ENCODE data around the gene PLA2G4E.

PLA2G4E gene

DNA sequence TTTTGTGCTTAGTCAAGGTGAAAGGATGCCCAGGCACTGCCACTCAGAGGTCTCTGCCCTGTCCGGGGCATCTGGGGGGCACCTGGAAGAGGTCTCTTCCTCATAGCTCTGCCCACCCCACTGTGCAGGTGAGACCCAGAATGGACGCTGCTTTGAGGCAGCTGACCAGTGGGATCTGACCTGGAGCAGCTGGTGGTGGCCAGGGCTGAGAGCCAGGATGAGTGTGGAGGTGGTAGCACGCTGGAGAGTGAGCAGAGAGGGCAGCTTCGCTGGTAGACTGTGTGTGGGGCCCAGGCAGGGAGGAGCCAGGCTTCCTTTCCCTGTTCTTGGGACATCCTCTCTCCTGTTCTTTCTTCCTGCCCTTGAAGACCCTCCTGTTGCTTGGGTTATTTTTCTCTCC lies 32.2 kb upstream of the PLA2G4E start:
- no peak for DNase-seq
- no peak for ATAC-seq

DNA sequence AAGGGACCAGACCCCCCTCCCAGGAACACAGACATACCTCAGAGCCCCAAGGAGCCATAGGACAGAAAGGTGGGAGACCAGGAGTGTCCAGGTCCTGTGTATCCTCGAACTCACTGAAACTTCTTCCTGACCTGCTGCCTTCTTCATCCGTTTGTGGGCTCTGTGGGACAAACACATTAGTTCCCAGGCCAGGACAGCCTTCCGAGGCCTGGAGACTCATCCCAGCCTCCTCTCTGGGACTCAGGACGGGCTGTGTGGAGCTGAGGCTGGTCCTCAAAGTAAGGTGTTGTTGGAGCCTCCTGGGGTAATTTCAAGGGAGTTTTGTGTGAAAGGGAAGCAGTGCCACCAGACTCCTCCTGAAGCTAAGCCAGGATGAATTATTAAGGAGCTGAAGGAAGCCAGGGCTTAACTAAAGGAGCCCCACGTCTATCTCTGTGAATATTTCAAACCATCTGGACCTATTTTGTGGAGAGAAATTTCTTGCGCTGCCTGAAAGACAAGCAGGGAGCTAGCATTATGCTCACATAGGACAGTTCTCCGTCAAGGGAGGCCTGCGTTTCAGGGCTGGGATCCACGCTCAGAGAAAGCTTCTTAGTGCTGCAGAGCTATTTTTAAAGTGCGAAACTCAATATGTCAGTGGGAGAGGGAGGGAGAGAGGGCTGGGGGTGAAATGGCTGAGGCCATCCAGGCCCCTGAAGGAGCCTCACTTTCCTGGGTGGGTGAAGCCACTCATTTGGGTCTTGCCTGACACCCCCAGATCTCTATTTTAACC lies 29.8 kb upstream of the PLA2G4E start:
- ATAC-seq (no peak), DNase-seq (no peak)

DNA sequence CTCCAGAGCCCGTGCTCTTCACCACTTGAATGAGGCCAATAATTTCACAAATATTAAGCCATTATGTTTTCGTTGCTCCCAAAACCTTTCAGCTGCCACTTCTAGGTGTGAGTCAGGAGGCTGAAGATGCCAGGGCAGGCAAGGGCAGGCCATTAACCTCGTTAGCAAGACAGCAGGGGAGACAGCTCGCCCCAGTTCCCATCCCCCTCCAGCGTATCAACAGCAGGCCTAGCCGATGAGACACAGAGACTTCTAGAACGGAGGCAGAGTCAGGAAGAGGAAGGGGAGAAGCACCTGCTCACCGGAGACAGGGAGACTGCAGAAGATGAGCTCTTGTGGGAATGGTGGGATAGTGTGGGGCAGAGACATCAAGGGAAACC lies 28.0 kb upstream of the PLA2G4E start:
- DNase-seq, result no peak

DNA sequence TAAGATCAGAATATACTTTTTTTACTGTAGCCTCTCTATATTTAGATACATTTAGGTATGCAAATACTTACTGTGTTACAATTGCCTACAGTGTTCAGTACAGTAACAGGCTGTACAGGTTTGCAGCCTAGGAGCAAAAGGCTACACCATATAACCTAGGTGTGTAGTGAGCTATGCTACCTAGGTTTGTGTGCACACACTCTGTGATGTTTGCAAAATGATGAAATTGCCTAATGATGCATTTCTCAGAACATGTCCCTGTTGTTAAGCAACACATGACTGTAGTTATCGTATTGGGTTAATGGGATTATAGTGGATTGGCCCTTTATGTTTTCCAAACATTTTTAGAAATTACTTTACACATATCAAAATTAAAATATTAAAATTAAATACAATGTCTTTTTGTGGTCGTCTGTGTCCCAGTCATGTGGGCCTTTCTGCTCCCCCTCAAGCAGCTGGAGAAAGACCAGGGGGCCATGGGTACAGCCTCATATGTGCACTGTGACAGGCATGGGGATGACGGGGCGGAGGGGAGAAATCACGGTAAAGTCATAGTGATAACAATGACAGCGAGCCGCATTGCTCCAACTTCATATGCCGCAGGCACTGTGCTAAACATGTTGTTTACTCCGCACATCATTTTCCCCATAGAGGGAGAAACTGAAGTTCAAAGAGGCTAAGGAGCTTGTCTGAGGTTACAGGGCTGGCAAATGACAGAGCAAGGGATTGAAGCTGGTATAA lies 27.4 kb upstream of the PLA2G4E start:
- no peak for ATAC-seq
- no peak for DNase-seq

More for the DNA sequence above, 28.0 kb upstream of the PLA2G4E start:
- ATAC-seq, result no peak

DNA sequence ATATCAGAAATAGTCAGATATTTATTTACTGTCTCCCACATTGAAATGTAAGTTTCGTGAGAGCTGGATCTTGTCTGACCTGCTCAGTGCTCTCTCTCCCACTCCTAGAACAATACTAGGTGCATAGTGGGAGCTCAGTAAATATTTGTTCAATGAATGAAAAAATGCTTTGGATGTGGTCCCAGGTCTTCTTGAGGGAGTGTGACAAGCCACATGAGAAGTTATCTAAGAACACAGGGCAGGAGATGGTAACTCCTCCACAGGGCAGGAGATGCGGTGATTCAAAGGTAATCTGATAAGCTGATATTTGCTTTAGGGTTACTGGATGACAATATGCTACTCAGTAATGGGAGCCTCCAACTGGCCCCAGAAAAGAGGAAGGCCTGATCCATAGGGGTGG lies 25.8 kb upstream of the PLA2G4E start:
- ATAC-seq (no peak), DNase-seq (no peak)

DNA sequence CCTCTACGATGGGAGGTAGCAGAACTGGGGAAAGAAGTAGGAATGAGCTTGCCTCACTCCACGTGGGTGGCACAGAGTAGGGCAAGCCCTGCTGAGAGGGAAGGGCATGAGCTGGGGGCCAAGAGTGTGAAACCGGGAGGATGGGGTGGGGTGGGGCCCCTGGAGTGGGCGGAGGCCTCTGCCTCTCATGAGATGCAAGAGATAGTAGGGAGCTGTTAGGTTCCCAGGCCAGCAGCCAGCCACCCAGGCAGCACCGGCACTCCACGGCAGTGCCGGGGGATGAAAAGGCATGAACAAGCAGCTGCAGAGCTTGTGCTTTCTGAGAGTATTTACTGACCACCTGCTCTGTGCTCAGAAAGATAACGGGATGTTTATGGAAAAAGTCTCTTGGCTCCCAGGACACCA lies 24.4 kb upstream of the PLA2G4E start:
- DNase-seq (no peak), ATAC-seq (no peak)

DNA sequence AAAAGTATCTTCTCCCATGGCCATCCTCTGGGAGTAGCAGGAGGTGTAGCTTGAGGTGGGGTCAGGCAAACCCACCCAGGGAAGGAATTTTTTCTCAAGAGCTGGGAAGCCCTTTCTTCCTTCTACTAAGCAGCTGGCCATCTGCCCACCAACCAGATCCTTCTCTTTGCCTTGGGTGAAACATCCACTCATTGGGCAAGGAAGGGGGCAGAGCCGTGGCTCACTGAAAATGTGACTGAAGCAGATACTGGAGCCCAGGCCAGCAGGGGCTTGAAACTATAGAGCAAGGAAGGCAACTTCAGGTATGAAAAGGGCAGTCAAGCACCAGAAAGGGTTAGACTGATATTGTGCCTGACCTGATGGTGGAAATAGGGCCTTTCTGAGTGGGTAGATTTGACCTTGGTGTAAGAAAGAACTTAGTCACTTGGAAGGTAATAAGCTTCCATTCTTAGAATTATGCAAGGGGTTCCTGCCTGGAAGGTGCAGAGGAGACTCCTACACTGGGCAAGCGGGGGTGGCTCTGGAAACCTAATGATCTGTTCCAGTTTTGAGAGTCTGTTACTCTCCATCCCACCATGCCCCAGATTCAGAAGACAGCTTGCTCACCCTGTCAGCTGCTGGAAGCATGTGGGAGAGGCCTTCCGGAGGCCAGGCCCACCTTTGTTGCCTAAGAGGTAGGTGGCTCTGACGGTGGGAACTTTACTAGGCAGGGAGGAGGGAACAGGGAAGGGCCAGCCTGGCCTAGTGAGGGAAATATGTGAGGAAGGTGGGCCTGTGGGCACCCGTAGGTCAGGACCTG lies 22.0 kb upstream of the PLA2G4E start:
- ATAC-seq, result peak; percentile 23
- no peak for DNase-seq

DNA sequence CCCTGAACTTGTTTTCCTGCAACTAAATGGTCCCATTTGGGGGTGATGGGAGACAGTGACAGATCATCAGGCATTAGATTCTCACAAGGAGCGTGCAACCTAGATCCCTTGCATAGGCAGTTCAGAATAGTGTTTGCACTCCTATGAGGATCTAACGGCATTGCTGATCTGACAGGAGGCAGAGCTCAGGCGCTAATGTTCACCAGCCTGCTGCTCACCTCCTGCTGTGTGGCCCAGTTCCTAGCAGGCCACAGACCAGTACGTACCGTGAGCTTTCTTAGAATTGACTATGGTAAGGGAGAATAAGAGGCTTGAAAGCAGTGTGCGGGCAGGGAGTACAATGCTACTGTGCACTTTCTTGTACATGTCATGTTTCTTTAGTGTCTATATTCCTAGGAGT lies 17.6 kb upstream of the PLA2G4E start:
- no peak for DNase-seq

DNA sequence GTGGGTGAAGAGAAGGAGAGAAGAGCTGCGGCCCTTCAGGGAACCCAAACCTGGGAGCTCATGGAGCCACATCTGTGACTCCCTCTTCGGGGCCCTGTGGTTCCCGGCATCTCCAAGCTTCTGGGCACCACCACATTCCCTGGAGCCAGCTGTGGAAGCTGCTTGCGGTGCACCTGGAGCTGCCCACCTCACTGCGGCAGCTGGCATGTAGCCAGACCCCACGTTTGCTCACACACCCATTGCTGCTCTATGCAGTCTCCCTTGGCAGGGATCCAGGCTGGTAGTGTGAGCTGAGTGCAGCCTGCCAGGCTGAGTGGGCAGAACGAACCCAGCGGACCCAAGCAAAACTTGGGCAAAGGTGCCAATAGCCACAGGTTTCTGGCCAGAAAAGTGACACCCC lies 16.8 kb upstream of the PLA2G4E start:
- ATAC-seq, result no peak
- DNase-seq, result no peak

More for the DNA sequence above, 17.6 kb upstream of the PLA2G4E start:
- ATAC-seq, result no peak

DNA sequence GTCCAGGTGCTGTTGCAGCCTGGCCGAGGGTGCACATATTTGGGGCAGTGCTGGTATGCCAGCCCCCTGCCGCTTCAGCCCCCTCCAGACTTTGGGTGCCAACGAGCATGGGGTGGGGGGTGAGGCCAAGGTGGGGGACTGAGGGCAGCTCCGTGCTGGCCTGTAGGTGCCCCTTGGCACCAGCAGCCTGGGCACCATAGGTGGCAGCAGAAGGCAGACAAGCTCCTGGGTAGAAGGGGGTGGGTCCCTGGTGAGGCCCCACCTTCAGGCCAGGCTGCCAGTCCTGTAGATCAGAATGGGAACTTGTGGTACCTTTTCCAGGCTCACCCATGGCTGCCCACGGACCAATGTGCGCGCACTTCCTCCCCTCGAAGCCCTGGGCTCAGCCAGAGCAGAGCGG lies 16.1 kb upstream of the PLA2G4E start:
- ATAC-seq (no peak), DNase-seq (no peak)

DNA sequence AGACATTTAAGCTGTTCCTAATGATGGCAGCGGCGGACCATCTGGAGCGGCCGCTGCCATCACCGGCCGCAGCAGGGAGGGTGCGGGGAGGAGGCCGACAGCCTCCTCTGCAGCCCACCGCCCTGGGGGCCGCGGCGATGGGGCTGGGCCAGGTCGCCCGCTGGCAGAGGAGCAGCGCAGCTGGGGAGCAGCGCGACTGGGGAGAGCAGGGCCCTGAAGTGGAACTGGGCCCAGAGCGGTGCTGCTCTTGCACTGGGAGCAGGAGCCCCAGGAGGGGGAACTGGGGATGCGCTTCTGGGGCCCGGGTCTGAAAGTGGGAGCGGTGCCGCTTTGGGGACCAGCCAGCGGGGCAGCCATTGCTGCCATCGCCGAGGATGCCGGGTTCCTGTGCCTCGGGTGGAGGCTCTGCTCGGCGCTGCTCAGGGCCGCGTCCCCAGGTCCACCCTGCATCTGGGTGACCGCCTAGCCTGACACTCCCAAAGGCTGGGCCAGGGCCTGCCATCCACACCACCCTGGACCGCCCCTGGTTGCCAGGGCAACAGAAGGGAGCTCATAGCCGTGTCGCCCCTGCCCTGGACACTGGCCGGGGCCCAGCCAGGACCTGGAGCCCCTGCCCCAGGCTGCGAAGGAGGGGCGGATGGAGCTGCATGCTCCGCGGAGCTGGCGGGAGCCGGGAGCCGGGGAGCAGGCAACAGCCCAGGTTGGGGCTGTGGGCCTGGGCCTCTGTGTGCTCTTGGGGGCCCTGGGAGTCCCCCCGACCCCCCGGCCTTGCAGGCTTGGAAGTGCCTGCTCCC lies 15.5 kb upstream of the PLA2G4E start:
- DNase-seq (no peak), ATAC-seq (no peak)

DNA sequence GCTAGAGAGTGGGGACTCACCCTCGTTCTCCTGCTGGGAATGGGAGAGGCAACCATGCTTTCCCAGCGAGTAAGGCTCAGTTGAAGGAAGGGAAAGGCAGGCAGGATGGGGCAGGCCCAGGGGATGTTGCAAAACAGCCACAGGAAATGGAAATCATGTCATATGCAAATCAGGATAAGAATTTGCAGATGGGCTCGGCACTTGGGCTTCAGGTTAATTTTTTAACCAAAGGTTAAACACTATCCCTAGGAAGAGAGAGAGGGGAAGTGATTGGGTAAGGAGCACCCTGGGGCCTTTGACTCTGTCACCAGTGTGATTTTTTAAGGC lies 14.6 kb upstream of the PLA2G4E start:
- ATAC-seq, result peak; percentile 45
- DNase-seq, result peak; percentile 29

DNA sequence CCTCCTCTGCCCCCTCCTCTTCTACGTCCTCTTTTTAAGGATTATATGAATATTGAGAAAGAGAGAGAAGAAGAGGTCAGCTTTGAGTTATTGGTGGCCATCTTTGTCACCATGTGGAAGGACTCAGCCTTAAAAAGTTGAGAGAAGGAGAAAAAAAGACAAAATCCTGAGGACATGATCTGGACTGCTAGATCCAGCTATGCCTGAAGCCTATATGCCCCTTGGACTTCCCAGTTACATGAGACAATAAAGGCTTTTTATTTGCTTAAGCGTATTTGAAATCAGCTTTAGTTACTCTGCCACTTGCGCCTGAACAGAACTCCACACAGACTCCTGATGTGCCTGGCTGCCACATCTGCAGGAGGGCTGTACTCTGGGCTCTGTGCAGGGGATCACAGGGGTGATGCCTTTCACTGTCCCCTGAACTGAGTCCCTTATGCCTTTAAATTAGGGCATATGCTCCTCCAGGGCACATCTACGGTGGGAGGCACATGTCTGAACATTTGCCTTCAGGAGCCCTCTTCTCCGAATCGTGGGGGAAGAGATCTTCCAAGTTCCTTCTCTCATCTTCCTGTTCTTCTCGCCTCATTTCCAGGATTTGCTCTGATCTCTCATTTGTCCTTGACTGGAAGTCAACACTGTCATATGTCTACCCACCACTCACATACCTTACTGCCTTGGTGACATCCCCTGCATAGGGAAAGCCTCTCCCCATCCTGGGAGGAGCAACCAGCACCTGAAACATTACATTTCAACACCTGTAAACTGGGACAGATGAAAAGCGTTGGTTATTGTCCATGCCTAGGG lies 14.0 kb upstream of the PLA2G4E start:
- no peak for ATAC-seq
- DNase-seq, result no peak

DNA sequence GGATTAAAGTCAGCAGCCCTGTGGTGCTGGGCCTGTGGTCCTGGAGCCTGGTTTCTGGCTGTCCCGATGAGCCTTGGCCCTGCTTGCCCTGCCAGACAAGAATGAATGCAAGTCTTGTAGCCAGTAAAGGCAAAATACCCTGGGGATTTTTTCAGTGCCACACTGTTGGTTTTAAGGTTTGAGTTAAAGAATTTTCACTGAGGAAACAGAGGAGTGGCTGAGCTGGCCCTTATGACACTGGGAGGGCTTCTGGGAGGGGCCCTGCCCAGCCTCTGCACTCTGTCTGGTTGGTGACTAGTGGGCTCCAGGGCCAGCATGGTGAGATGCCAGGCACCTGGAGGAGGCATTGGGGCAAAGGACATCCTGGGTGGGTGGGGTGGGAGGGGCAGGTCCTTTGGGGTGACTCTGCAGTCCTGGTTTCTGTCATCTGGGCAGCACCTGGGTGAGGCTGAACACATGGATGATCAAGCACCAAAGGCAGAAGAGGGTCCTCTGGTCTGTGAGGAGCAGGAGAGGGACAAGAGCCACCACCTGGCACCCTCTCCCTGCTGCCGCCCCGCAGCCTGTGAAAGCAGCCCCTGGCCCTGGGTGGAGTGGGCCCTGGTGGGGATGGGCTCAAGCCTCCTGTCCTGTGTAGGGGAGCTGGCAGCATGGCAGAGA lies 12.5 kb upstream of the PLA2G4E start:
- peak; percentile 68 for ATAC-seq
- DNase-seq, result no peak

DNA sequence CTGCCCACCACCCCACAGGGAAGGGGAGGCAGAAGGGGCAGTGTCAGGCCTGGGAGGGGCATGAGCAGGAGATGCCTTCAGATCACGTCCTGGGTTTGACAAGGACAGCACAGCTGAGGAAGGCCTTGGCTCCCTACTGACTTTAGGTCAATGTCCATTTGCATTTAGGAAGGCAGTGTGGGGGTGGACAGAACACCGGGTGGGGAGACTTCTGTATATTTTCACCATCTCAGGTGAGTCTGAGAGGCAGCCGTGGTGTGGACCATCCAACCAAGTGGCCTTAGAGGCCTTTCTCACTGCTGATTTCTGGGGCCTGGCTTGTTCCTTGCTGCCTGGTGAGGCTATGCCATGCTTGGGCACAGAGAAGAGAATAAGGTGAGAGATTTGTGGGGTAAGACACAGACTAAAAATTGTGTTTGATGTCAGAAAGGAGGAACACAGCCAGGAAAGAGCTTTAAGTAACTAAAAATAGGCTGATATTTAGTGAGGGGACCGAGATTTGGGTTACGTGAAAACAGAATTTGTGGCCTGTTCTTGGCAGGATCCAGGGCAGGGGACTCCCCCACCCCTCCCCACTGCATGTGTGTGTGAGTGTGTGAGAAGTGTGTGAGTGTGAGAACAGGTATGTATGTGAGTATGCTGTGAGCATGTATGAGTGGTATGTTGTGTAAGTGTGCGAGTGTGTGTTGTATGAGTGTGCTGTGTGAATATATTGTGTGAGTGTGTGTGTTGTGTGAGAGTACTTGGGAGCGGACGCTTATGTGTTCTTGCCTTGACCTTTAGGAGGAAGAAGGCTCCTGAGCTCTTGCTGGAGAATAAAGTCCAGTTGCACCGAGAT lies 11.8 kb upstream of the PLA2G4E start:
- no peak for DNase-seq
- no peak for ATAC-seq

DNA sequence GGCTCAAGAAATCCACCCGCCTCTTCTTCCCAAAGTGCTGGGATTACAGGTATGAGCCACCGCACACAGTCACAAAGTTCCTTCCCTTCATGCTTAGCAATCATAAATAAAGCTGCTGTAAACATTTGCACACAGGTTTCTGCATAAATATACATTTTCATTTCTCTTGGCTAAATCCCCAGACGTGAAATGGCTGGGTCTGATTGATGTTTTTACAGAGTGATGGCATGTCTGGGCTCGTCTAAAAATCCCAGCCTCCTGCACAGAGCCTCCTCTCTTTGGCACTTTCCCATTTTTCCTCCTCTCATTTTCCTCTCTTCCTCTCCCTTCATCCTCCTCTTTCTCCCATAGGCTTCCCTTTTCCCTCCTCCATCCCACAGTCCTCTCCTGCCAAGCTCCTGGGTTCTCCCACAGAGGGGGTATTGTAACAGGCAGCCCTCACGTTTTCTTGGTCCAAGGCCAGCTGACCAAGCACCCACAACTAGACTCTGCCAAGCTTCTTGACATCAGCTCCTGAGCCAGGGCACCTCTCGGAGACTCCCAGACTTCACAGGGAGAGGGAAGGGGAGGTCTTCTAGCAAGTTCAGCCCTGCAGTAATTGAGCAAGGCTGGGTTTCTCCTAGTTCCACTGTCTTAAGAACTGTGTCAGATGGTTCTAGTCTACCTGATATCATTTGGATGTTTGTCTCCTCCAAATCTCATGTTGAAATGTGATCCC lies 10.5 kb upstream of the PLA2G4E start:
- ATAC-seq, result no peak
- no peak for DNase-seq

DNA sequence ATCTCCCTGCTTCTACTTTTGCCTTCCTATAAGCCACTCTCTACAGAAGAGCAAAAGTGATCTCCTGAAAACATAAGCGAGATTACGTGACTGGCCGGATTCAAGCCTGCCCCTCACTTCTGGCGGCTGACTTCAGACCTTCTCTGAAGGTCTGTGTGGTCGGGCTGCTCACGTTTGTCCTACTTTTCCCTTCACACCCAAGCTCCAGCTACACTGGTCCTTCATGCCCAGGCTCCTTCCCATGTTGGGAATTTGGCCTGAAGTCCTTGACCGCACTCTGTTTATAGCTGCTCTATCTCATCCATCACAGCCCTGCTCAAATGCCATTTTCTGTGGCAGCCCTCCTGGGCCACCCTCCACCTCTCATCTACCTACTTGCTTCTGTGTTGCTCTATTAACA lies 6.7 kb upstream of the PLA2G4E start:
- no peak for DNase-seq

DNA sequence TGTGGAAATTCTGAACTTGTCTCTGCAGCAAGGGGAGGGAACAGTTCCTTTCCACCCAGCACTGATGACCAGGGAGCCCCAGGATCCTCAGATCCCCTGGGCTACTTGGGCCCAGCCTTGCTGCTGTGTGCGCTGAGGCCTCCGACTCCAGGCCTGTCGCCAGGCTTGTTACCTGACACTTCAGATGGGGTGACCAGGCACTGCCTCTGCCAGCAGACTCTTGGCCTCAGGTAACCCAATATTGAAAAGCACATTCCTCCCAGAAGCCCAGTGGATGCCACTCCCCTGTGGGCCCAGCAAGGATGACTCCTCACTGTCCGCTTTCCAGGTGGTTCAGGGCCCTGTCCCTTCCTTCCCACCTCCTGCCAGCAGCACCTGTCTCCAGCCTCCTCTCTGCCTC lies 3.5 kb upstream of the PLA2G4E start:
- ATAC-seq, result no peak
- DNase-seq, result no peak

More for the DNA sequence above, 6.7 kb upstream of the PLA2G4E start:
- no peak for ATAC-seq

DNA sequence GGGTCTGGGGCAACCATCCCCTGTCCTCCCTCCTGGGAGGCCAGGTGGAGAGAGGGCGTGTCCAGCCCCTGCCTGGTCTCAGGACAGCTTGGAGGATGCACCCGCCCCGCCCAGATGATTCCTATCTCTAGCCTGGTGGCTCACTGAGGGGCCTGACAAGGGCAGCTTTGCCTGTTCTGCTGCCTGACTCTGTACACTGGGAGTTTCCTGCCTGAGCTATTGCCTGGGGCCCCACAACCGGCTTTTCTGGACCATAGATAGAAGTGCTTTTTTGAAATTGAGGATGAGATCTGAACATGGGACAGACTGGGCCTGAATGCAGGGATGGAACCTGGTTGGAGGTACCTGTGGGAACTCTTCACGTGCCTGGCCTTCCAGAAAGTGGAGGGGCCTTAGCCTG lies 751 bp upstream of the PLA2G4E start:
- DNase-seq, result no peak
- no peak for ATAC-seq

Measured in stimulated activated naive CD8-positive, alpha-beta T cell treated with anti-CD3 and anti-CD28 coated beads, Interleukin-15, Interleukin-2, amounts not matched to agents 100 U/mL and 50 U/mL, for 24 hours (primary cell).